Calu3 (cell line): ENCODE measurements around the gene TMIGD3. TPM values are rescaled to one million over a fixed set of nuclear protein-coding genes. Genes with fewer than 3 reads are reported as not detected.

Source experiments
- BruUV-seq: library from RNA; stranded (reverse); fragments of 400-500 nt; replicated peaks from 2 replicates; lab custom pipeline; 2021; lab: Mats Ljungman, UMichigan
- CTCF ChIA-PET: fragments of 300-600 bp; sonication (Branson Sonifier 250); formaldehyde crosslinking; loops from one replicate; lab custom pipeline; 2022; ENCODE audit warnings: antibody characterized with exemption; lab: Charles Lee
- DNase-seq: peaks from one replicate; pipeline ENCODE4 v3.0.0; 2022
- H3K27ac Mint-ChIP-seq: one replicate; pipeline ENCODE4 v1.8.0; 2022; ENCODE audit warnings: mixed read lengths; ENCODE audit not compliant: unreplicated experiment
- H3K27me3 Mint-ChIP-seq: one replicate; pipeline ENCODE4 v1.8.0; 2022; ENCODE audit warnings: mixed read lengths; ENCODE audit not compliant: unreplicated experiment
- H3K36me3 Mint-ChIP-seq: one replicate; pipeline ENCODE4 v1.8.0; 2022; ENCODE audit warnings: mild to moderate bottlenecking, moderate library complexity, mixed read lengths; ENCODE audit not compliant: insufficient read depth, unreplicated experiment
- H3K4me1 Mint-ChIP-seq: one replicate; pipeline ENCODE4 v1.8.0; 2022; ENCODE audit warnings: mild to moderate bottlenecking, low read depth, mixed read lengths; ENCODE audit not compliant: unreplicated experiment
- H3K4me3 Mint-ChIP-seq: one replicate; pipeline ENCODE4 v1.8.0; 2022; ENCODE audit warnings: mild to moderate bottlenecking, low read depth, moderate library complexity, mixed read lengths; ENCODE audit not compliant: unreplicated experiment
- H3K9me3 Mint-ChIP-seq: one replicate; pipeline ENCODE4 v1.8.0; 2022; ENCODE audit warnings: low read depth, mixed read lengths; ENCODE audit not compliant: unreplicated experiment
- CTCF ChIP-seq: fragments of 200-600 bp; IDR thresholded peaks from one replicate; pipeline ENCODE4 v1.8.0; 2022; ENCODE audit warnings: antibody characterized with exemption; ENCODE audit not compliant: unreplicated experiment
- intact Hi-C: fragments of 100-400 bp; cut with micrococcal nuclease; formaldehyde crosslinking; loops from one replicate; pipeline ENCODE4 v1.10.0; 2022; ENCODE audit not compliant: unreplicated experiment
- total RNA-seq: library from RNA; stranded (reverse); gene quantifications from 2 replicates; pipeline ENCODE4 v1.2.3, GENCODE V29; 2022

The TMIGD3 gene
- total RNA-seq, 1 experiment from 2014 or later, result not detected

- H3K4me3 Mint-ChIP-seq, result no peak overlapping the region
- no peak overlapping the region for H3K27ac Mint-ChIP-seq
- no TSS peak for BruUV-seq
- H3K27me3 Mint-ChIP-seq, result peaks cover 77% of the 10 kb centered on the region
- H3K4me1 Mint-ChIP-seq, result no peaks in the 10 kb centered on the region
- no peak for TF ChIP-seq CTCF
- intact Hi-C loops, result no loop called here
- CTCF ChIA-PET, result no interaction called here
- DNase-seq, result no peak
- no peaks in the 10 kb centered on the region for H3K36me3 Mint-ChIP-seq
- peaks cover 2% of the 10 kb centered on the region for H3K9me3 Mint-ChIP-seq
Measured at GRCh38 chr1:111497592-111497991, 5.8 kb downstream of the TMIGD3 start.

GRCh38 chr1:111496398-111496797 is 7.0 kb downstream of the TMIGD3 start:
- Mint-ChIP-seq H3K27me3 (peaks cover 79% of the 10 kb centered on the region), H3K36me3 (no peaks in the 10 kb centered on the region), H3K4me3 (no peak overlapping the region), H3K27ac (no peak overlapping the region), H3K9me3 (peaks cover 2% of the 10 kb centered on the region), H3K4me1 (no peaks in the 10 kb centered on the region)
- CTCF ChIA-PET, result no interaction called here
- no TSS peak for BruUV-seq
- no peak for DNase-seq
- TF ChIP-seq CTCF, result no peak
- intact Hi-C loops, result no loop called here

GRCh38 chr1:111491070-111491469 is 12.4 kb downstream of the TMIGD3 start:
- no peaks in the 10 kb centered on the region for H3K4me1 Mint-ChIP-seq
- BruUV-seq, result no TSS peak
- H3K36me3 Mint-ChIP-seq, result no peaks in the 10 kb centered on the region
- no peak overlapping the region for H3K27ac Mint-ChIP-seq
- intact Hi-C loops, result no loop called here
- DNase-seq, result no peak
- peaks cover 49% of the 10 kb centered on the region for H3K27me3 Mint-ChIP-seq
- CTCF ChIA-PET, result no interaction called here
- no peaks in the 10 kb centered on the region for H3K9me3 Mint-ChIP-seq
- no peak overlapping the region for H3K4me3 Mint-ChIP-seq
- no peak for TF ChIP-seq CTCF

- Mint-ChIP-seq H3K27ac (no peak overlapping the region), H3K27me3 (peaks cover 40% of the 10 kb centered on the region), H3K36me3 (no peaks in the 10 kb centered on the region), H3K9me3 (no peaks in the 10 kb centered on the region), H3K4me1 (no peaks in the 10 kb centered on the region), H3K4me3 (no peak overlapping the region)
- no peak for TF ChIP-seq CTCF
- intact Hi-C loops, result no loop called here
- no TSS peak for BruUV-seq
- CTCF ChIA-PET, result interaction anchor here (0.9 kb wide), 1 partner anchor 8 kb away, joined by 3 read pairs; no protein-coding TSS in a partner anchor
- DNase-seq, result no peak
Measured at GRCh38 chr1:111490220-111490619, 13.2 kb downstream of the TMIGD3 start.
